GM23338 (cell line): ENCODE data around the gene SLC6A13. TPM values are rescaled to one million over a fixed set of nuclear protein-coding genes. Genes with fewer than 3 reads are reported as not detected.
"Not testable (repeated sequence)": the region's sequence is repeated elsewhere in the genome, so short reads cannot be mapped to it uniquely, and the experiment has no call there.

ENCODE experiments used
- ATAC-seq: fragments of 200-7000 bp; cut with Tn5 transposase; 3 replicates; pipeline ENCODE4 v1.9.1; 2020
- DNase-seq: peaks from one replicate; pipeline ENCODE4 v3.0.0-alpha.2; 2015; ENCODE audit warnings: low spot score
- H2AFZ ChIP-seq: fragments of 200-600 bp; sonication (generic); 2 replicates; pipeline ENCODE4 v1.8.0; 2016; ENCODE audit warnings: antibody characterized with exemption, mild to moderate bottlenecking, moderate library complexity
- H3F3A ChIP-seq: fragments of 200-600 bp; sonication (generic); replicated peaks from 2 replicates; pipeline ENCODE4 v1.8.0; 2017; ENCODE audit warnings: antibody characterized with exemption, mixed run types, low read depth
- H3K27ac ChIP-seq: fragments of 200-600 bp; sonication (generic); 2 replicates; pipeline ENCODE4 v1.6.1; 2016; ENCODE audit warnings: low read depth
- H3K27me3 ChIP-seq: fragments of 200-600 bp; sonication (generic); 2 replicates; pipeline ENCODE4 v1.8.0; 2016; ENCODE audit warnings: mild to moderate bottlenecking, mixed run types, moderate library complexity; ENCODE audit not compliant: insufficient read depth
- H3K36me3 ChIP-seq: fragments of 200-600 bp; sonication (generic); 2 replicates; pipeline ENCODE4 v1.8.0; 2016; ENCODE audit warnings: mild to moderate bottlenecking; ENCODE audit not compliant: insufficient read depth
- H3K4me1 ChIP-seq: fragments of 200-600 bp; sonication (generic); 2 replicates; pipeline ENCODE4 v1.8.0; 2016; ENCODE audit warnings: mild to moderate bottlenecking, moderate library complexity; ENCODE audit not compliant: insufficient read depth
- H3K4me2 ChIP-seq: fragments of 200-600 bp; sonication (generic); 2 replicates; pipeline ENCODE4 v1.7.1; 2017; ENCODE audit warnings: mixed run types
- H3K4me3 ChIP-seq: fragments of 200-600 bp; sonication (generic); 2 replicates; pipeline ENCODE4 v1.6.1; 2016; ENCODE audit warnings: mixed run types
- H3K79me2 ChIP-seq: fragments of 200-600 bp; sonication (generic); replicated peaks from 2 replicates; pipeline ENCODE4 v1.8.0; 2017; ENCODE audit warnings: mild to moderate bottlenecking; ENCODE audit not compliant: insufficient read depth
- H3K9me2 ChIP-seq: fragments of 200-600 bp; sonication (generic); 2 replicates; pipeline ENCODE4 v1.8.0; 2017; ENCODE audit not compliant: insufficient read depth
- H4K20me1 ChIP-seq: fragments of 200-600 bp; sonication (generic); replicated peaks from 2 replicates; pipeline ENCODE4 v1.8.0; 2017; ENCODE audit warnings: mild to moderate bottlenecking; ENCODE audit not compliant: insufficient read depth
- H3K27ac Mint-ChIP-seq: 2 replicates; pipeline ENCODE4 v1.8.0; 2020; ENCODE audit warnings: inconsistent platforms, mild to moderate bottlenecking, moderate library complexity, mixed read lengths
- H3K27me3 Mint-ChIP-seq: 3 replicates; pipeline ENCODE4 v1.8.0; 2022; ENCODE audit warnings: low read depth, mild to moderate bottlenecking, moderate library complexity, mixed read lengths, inconsistent platforms; ENCODE audit not compliant: insufficient read depth, poor library complexity
- H3K36me3 Mint-ChIP-seq: 3 replicates; pipeline ENCODE4 v1.8.0; 2021; ENCODE audit warnings: low read depth, mild to moderate bottlenecking, inconsistent platforms, moderate library complexity, mixed read lengths
- H3K4me1 Mint-ChIP-seq: 3 replicates; pipeline ENCODE4 v1.8.0; 2020; ENCODE audit warnings: mild to moderate bottlenecking, inconsistent platforms, mixed read lengths
- H3K4me3 Mint-ChIP-seq: 3 replicates; pipeline ENCODE4 v1.8.0; 2021; ENCODE audit warnings: moderate library complexity, mild to moderate bottlenecking, inconsistent platforms, mixed read lengths
- H3K9me3 Mint-ChIP-seq: 3 replicates; pipeline ENCODE4 v1.8.0; 2020; ENCODE audit warnings: moderate library complexity, mild to moderate bottlenecking, inconsistent platforms, mixed read lengths
- CREB1 ChIP-seq: fragments of 250-450 bp; sonication (Bioruptor Pico); IDR thresholded peaks from 2 replicates; pipeline ENCODE4 v1.5.0; 2020; ENCODE audit warnings: low read depth, mild to moderate bottlenecking, moderate library complexity
- ETS1 ChIP-seq: IDR thresholded peaks from 2 replicates; pipeline ENCODE4 v1.6.1; 2016; ENCODE audit warnings: antibody characterized with exemption
- EZH2 ChIP-seq: fragments of 200-600 bp; sonication (generic); IDR thresholded peaks from one replicate; pipeline ENCODE4 v1.8.0; 2017; ENCODE audit warnings: antibody characterized with exemption, mild to moderate bottlenecking, low read depth; ENCODE audit not compliant: unreplicated experiment
- EZH2phosphoT487 ChIP-seq: fragments of 200-600 bp; sonication (generic); IDR thresholded peaks from one replicate; pipeline ENCODE4 v1.8.1; 2018; ENCODE audit warnings: antibody characterized with exemption; ENCODE audit not compliant: unreplicated experiment
- JUNB ChIP-seq: IDR thresholded peaks from one replicate; pipeline ENCODE4 v1.6.1; 2016; ENCODE audit warnings: antibody characterized with exemption; ENCODE audit not compliant: unreplicated experiment
- NANOG ChIP-seq: IDR thresholded peaks from 2 replicates; pipeline ENCODE4 v1.6.1; 2016; ENCODE audit warnings: antibody characterized with exemption, borderline replicate concordance
- POLR2AphosphoS5 ChIP-seq: IDR thresholded peaks from 2 replicates; pipeline ENCODE4 v1.6.1; 2016; ENCODE audit warnings: antibody characterized with exemption, low read depth
- REST ChIP-seq: IDR thresholded peaks from one replicate; pipeline ENCODE4 v1.6.1; 2018; ENCODE audit warnings: antibody characterized with exemption; ENCODE audit not compliant: unreplicated experiment
- STAT1 ChIP-seq: IDR thresholded peaks from one replicate; pipeline ENCODE4 v1.6.1; 2016; ENCODE audit warnings: antibody characterized with exemption; ENCODE audit not compliant: unreplicated experiment
- ZNF114 ChIP-seq: fragments of 250-450 bp; sonication (Bioruptor Pico); IDR thresholded peaks from 2 replicates; pipeline ENCODE4 v1.5.0; 2020; ENCODE audit warnings: mild to moderate bottlenecking, moderate library complexity
- ZNF331 ChIP-seq: fragments of 250-450 bp; sonication (Bioruptor Pico); IDR thresholded peaks from 2 replicates; pipeline ENCODE4 v1.5.0; 2020; ENCODE audit warnings: low read depth, mild to moderate bottlenecking, moderate library complexity
- polyA plus RNA-seq: library from polyadenylated mRNA; unstranded; fragments of >200 nt; fragmentation: Nextera tagmentation; extraction: Ambion mirVana; gene quantifications from 2 replicates; pipeline ENCODE4 v1.2.1, GENCODE V29; 2016
- total RNA-seq: library from RNA; depleted of rRNA; stranded (reverse); fragments of >200 nt; shearing (Covaris generic); gene quantifications from 2 replicates; pipeline ENCODE4 v1.2.3, GENCODE V29; 2014
- TF ChIP-seq, protein P1 (sequence below), 2 experiments: fragments of 200-600 bp in 1 of 2; sonication (generic) in 1 of 2; conservative IDR thresholded peaks; 2 replicates each; pipeline versions ENCODE4 v1.5.1 to v1.6.1; 2016 to 2017; ENCODE audit warnings: antibody characterized with exemption in 2 of 2, low read depth in 2 of 2, mild to moderate bottlenecking in 2 of 2, moderate library complexity in 1 of 2

Gene SLC6A13
- total and polyA plus RNA-seq, 2 experiments from 2014 or later = not detected

GRCh38 chr12:187986-188909 lies 74.4 kb downstream of the SLC6A13 start:
- peak overlapping the region; percentile 84 for H3K4me3 Mint-ChIP-seq
- not testable (repeated sequence) for H3K9me3 Mint-ChIP-seq, H3K27ac Mint-ChIP-seq, H3K36me3 ChIP-seq, H4K20me1 ChIP-seq, H3K9me2 ChIP-seq, H3F3A ChIP-seq, H3K36me3 Mint-ChIP-seq, DNase-seq, H3K4me1 Mint-ChIP-seq, H3K4me1 ChIP-seq, H3K27ac ChIP-seq, H3K79me2 ChIP-seq
- Histone ChIP-seq H2AFZ (peak overlapping the region; percentile 98), H3K4me2 (peak overlapping the region; percentile 93), H3K27me3 (peaks cover 22% of the 10 kb centered on the region; the same call in 1 of the 2 replicates), H3K4me3 (peak overlapping the region; percentile 86)
- ATAC-seq = peak; percentile 61
- peaks cover 18% of the 10 kb centered on the region for H3K27me3 Mint-ChIP-seq

DNA sequence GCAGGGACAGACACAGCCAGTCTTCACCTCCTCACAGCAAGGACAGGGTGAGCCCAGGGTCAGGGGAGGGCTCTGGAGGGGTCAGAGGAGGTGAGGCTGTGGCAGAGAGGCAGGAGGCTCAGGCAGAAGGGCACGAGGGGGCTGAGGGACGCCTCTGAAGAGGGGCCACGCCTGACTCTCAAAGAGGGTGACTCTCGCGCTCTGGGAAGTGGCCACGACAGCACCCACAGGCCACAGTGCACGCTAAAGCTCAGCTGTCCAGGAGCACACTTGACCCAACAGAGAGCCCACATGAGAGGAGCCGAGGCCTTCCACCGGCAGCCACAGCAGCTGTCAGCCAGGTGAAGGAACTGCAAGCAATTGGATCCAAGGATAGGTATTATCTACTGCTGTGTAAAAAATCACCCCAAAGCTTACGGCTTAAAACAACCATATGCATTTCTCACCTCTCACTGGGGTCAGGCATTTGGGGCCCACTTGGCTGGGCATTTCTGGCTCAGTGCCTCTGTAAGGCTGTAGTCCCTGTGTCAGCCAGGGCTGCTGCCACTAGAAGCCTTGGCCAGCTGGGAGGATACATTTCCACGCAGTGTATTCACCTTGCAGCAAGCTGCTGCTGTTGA lies 76.5 kb downstream of the SLC6A13 start:
- Mint-ChIP-seq H3K27me3 (peaks cover 20% of the 10 kb centered on the region), H3K9me3 (peaks cover 2% of the 10 kb centered on the region; the same call in 2 of the 3 replicates)

GRCh38 chr12:185576-185955 lies 77.1 kb downstream of the SLC6A13 start:
- Mint-ChIP-seq H3K4me1 (peaks cover 3% of the 10 kb centered on the region; the same call in 1 of the 3 replicates), H3K36me3 (no peaks in the 10 kb centered on the region), H3K4me3 (no peak overlapping the region), H3K27ac (no peak overlapping the region), H3K9me3 (peaks cover 2% of the 10 kb centered on the region; the same call in 2 of the 3 replicates), H3K27me3 (peaks cover 20% of the 10 kb centered on the region)
- H2AFZ ChIP-seq = no peak overlapping the region
- H3K4me3 ChIP-seq = no peak overlapping the region
- ATAC-seq (no peak), DNase-seq (no peak)
- H4K20me1 ChIP-seq = no peaks in the 10 kb centered on the region
- H3K36me3 ChIP-seq = no peaks in the 10 kb centered on the region
- H3K27ac ChIP-seq = no peak overlapping the region
- peaks cover 22% of the 10 kb centered on the region; the same call in 1 of the 2 replicates for H3K27me3 ChIP-seq
- peaks cover 4% of the 10 kb centered on the region; the same call in 1 of the 2 replicates for H3K4me1 ChIP-seq
- no peaks in the 10 kb centered on the region for H3F3A ChIP-seq
- no peaks in the 10 kb centered on the region for H3K9me2 ChIP-seq
- no peaks in the 10 kb centered on the region for H3K79me2 ChIP-seq
- no peak overlapping the region for H3K4me2 ChIP-seq
- TF ChIP-seq CREB1 (CRISPR knock-in tag) (no peak), EZH2 (no peak), NANOG (no peak), ZNF331 (CRISPR knock-in tag) (no peak), ETS1 (no peak), ZNF114 (CRISPR knock-in tag) (no peak), STAT1 (no peak), JUNB (no peak), POLR2AphosphoS5 (no peak), REST (no peak)
- TF ChIP-seq, protein P1, sequence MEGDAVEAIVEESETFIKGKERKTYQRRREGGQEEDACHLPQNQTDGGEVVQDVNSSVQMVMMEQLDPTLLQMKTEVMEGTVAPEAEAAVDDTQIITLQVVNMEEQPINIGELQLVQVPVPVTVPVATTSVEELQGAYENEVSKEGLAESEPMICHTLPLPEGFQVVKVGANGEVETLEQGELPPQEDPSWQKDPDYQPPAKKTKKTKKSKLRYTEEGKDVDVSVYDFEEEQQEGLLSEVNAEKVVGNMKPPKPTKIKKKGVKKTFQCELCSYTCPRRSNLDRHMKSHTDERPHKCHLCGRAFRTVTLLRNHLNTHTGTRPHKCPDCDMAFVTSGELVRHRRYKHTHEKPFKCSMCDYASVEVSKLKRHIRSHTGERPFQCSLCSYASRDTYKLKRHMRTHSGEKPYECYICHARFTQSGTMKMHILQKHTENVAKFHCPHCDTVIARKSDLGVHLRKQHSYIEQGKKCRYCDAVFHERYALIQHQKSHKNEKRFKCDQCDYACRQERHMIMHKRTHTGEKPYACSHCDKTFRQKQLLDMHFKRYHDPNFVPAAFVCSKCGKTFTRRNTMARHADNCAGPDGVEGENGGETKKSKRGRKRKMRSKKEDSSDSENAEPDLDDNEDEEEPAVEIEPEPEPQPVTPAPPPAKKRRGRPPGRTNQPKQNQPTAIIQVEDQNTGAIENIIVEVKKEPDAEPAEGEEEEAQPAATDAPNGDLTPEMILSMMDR (conservative IDR thresholded peaks at IDR 0.05; ENCODE audit: low read depth in 2 of 2) = no peak

More for the DNA sequence above, 76.5 kb downstream of the SLC6A13 start:
- Histone ChIP-seq H3K36me3 (no peaks in the 10 kb centered on the region), H3F3A (no peaks in the 10 kb centered on the region), H3K4me2 (no peak overlapping the region), H3K4me3 (no peak overlapping the region), H3K4me1 (peaks cover 4% of the 10 kb centered on the region; the same call in 1 of the 2 replicates), H4K20me1 (no peaks in the 10 kb centered on the region), H3K27me3 (peaks cover 22% of the 10 kb centered on the region; the same call in 1 of the 2 replicates), H3K27ac (no peak overlapping the region), H3K9me2 (no peaks in the 10 kb centered on the region), H2AFZ (no peak overlapping the region), H3K79me2 (no peaks in the 10 kb centered on the region)
- H3K36me3 Mint-ChIP-seq = no peaks in the 10 kb centered on the region
- no peak for TF ChIP-seq EZH2phosphoT487
- no peak for TF ChIP-seq JUNB
- H3K4me3 Mint-ChIP-seq = no peak overlapping the region
- ATAC-seq (no peak), DNase-seq (no peak)
- peaks cover 3% of the 10 kb centered on the region; the same call in 1 of the 3 replicates for H3K4me1 Mint-ChIP-seq
- H3K27ac Mint-ChIP-seq = no peak overlapping the region
